ENCODE results near the gene STPG3. TPM values are rescaled to one million over a fixed set of nuclear protein-coding genes. Genes with fewer than 3 reads are reported as not detected.

The STPG3 gene
- total and polyA plus RNA-seq, 9 of the 15 experiments (the other 6 are each of a cell fraction or from before 2014, with no cell fraction given): not detected

GRCh38 chr9:137276473-137277328 is 25.6 kb downstream of the STPG3 start (continued):
- TF ChIP-seq RHOXF2B (CRISPR knock-in tag; conservative IDR thresholded peaks at IDR 0.05) (no peak), RNF2 (IDR thresholded peaks at IDR 0.05) (peak; percentile 42; the same call in 1 of the 2 replicates), HINFP (tag; conservative IDR thresholded peaks at IDR 0.05; ENCODE audit: low read depth) (no peak), MCM5 (IDR thresholded peaks at IDR 0.05; ENCODE audit: low read depth) (no peak), MITF (IDR thresholded peaks at IDR 0.05) (no peak), JUND (IDR thresholded peaks at IDR 0.05; ENCODE audit: borderline replicate concordance, low read depth, low read length) (peak; percentile 31; the same call in 1 of the 2 replicates), JUND (tag; IDR thresholded peaks at IDR 0.05; ENCODE audit: borderline replicate concordance, low read depth, low read length) (no peak), SMC3 (conservative IDR thresholded peaks at IDR 0.05; ENCODE audit: insufficient read depth, low read depth, low read length) (no peak), HDAC2 (IDR thresholded peaks at IDR 0.05) (no peak; the same call in 1 of the 2 replicates), ZNF79 (CRISPR knock-in tag; IDR thresholded peaks at IDR 0.05; ENCODE audit: low read depth) (no peak), ZNF518B (CRISPR knock-in tag; IDR thresholded peaks at IDR 0.05) (no peak), ZHX1 (conservative IDR thresholded peaks at IDR 0.05; ENCODE audit: low read length) (no peak), E2F6 (IDR thresholded peaks at IDR 0.05; ENCODE audit: borderline replicate concordance in 1 of 2, extremely low read depth in 1 of 2, insufficient read depth in 1 of 2, insufficient read length in 1 of 2, low read depth in 1 of 2, low read length in 1 of 2, poor library complexity in 1 of 2, severe bottlenecking in 1 of 2) (peak in 1 of 2 experiments; percentile 27), GTF2E2 (tag; IDR thresholded peaks at IDR 0.05) (no peak), HIVEP1 (CRISPR knock-in tag; IDR thresholded peaks at IDR 0.05) (no peak)
